ENCODE measurements around the gene SLC9A5. TPM values are rescaled to one million over a fixed set of nuclear protein-coding genes. Genes with fewer than 3 reads are reported as not detected.

The SLC9A5 gene
- total and polyA plus RNA-seq, 7 experiments from 2014 or later = 0.11 to 3.7 (median 1.7) TPM

GRCh38 chr16:67278773-67279295, 30.1 kb downstream of the SLC9A5 start:
- H3K27me3 Mint-ChIP-seq = no peaks in the 10 kb centered on the region
- peaks cover 0 to 10% (median 7%) of the 10 kb centered on the region in 5 donors for H3K36me3 Mint-ChIP-seq
- peak; percentile 55 for ATAC-seq
- Histone ChIP-seq H3K36me3 (ENCODE audit: control insufficient read depth in 2 of 3, insufficient read depth in 3 of 3, low read length in 3 of 3) (peaks cover 0 to 13% (median 0%) of the 10 kb centered on the region in 3 experiments), H3K4me3 (ENCODE audit: low read length) (peak overlapping the region; percentile 70), H3K9me3 (ENCODE audit: control insufficient read depth in 2 of 3, low read length in 3 of 3) (no peaks in the 10 kb centered on the region), H3K4me1 (ENCODE audit: control insufficient read depth in 2 of 2, insufficient read depth in 2 of 2, low read length in 2 of 2) (peaks cover 9 to 27% of the 10 kb centered on the region in 2 donors), H3K27me3 (ENCODE audit: control insufficient read depth in 2 of 2, insufficient read depth in 2 of 2, low read length in 2 of 2) (no peaks in the 10 kb centered on the region), H3K27ac (ENCODE audit: low read depth, low read length) (peak overlapping the region; percentile 72)
- peak in 8 of 9 donors; percentile 29 to 86 (median 42) for DNase-seq
- peaks cover 6 to 26% (median 19%) of the 10 kb centered on the region in 7 donors for H3K4me1 Mint-ChIP-seq
- CTCF ChIA-PET = no interaction called here
- no peaks in the 10 kb centered on the region for H3K9me3 Mint-ChIP-seq
- peak overlapping the region; percentile 74 to 90 (median 83) for H3K4me3 Mint-ChIP-seq
- peak overlapping the region; percentile 62 to 93 (median 78) for H3K27ac Mint-ChIP-seq
- POLR2A ChIA-PET = interaction anchor here (0.6 kb wide), 1 partner anchor 11 kb away, joined by 3 read pairs; no protein-coding TSS in a partner anchor
- intact Hi-C loops (cut with micrococcal nuclease) = loop anchor here (1.0 to 10.0 kb wide), 10 partner anchors 32 to 332 kb away; partner anchors contain the start of genes TMEM208 (in 2 of the 2), ATP6V0D1 (in 1 of the 2), FHOD1 (in 1 of the 2) and ZDHHC1 (in 1 of the 2)

- POLR2A ChIA-PET = no interaction called here
- Mint-ChIP-seq H3K4me1 (peaks cover 6 to 26% (median 21%) of the 10 kb centered on the region in 7 donors), H3K27ac (peak within 1 kb of the TSS; percentile 62 to 93 (median 78))
Observed at GRCh38 chr16:67279296-67280089, 30.7 kb downstream of the SLC9A5 start, which contains the start of gene PLEKHG4. TSS of gene PLEKHG4 (plus strand) at chr16:67279532. CDS start at chr16:67280045, 513 bp downstream.

GRCh38 chr16:67280090-67281015, 31.6 kb downstream of the SLC9A5 start:
- Histone ChIP-seq H3K4me3 (ENCODE audit: low read length) (peak overlapping the region; percentile 70), H3K27me3 (ENCODE audit: control insufficient read depth in 2 of 2, insufficient read depth in 2 of 2, low read length in 2 of 2) (no peaks in the 10 kb centered on the region), H3K27ac (ENCODE audit: low read depth, low read length) (peak overlapping the region; percentile 72), H3K9me3 (ENCODE audit: control insufficient read depth in 2 of 3, low read length in 3 of 3) (no peaks in the 10 kb centered on the region), H3K4me1 (ENCODE audit: control insufficient read depth in 2 of 2, insufficient read depth in 2 of 2, low read length in 2 of 2) (peaks cover 9 to 27% of the 10 kb centered on the region in 2 donors), H3K36me3 (ENCODE audit: control insufficient read depth in 2 of 3, insufficient read depth in 3 of 3, low read length in 3 of 3) (peaks cover 0 to 21% (median 0%) of the 10 kb centered on the region in 3 experiments)
- ChIA-PET CTCF (interaction anchor here (0.5 kb wide), 1 partner anchor 167 kb away, joined by 3 read pairs; no protein-coding TSS in a partner anchor), POLR2A (interaction anchor here (0.8 kb wide), 1 partner anchor 36 kb away, joined by 4 read pairs; no protein-coding TSS in a partner anchor)
- no peaks in the 10 kb centered on the region for H3K9me3 Mint-ChIP-seq
- H3K4me3 Mint-ChIP-seq = peak overlapping the region in 9 of 10 donors; percentile 45 to 90 (median 72)
- peaks cover 0 to 10% (median 7%) of the 10 kb centered on the region in 5 donors for H3K36me3 Mint-ChIP-seq
- no peak for ATAC-seq
- DNase-seq = no peak
- peaks cover 6 to 26% (median 21%) of the 10 kb centered on the region in 7 donors for H3K4me1 Mint-ChIP-seq
- no peaks in the 10 kb centered on the region for H3K27me3 Mint-ChIP-seq
- H3K27ac Mint-ChIP-seq = peak overlapping the region in 3 of 9 donors; percentile 29 to 72 (median 42)
- intact Hi-C loops (cut with micrococcal nuclease) = no loop called here

More at GRCh38 chr16:67279296-67280089, 30.7 kb downstream of the SLC9A5 start, which contains the start of gene PLEKHG4:
- H3K4me1 ChIP-seq (ENCODE audit: control insufficient read depth in 2 of 2, insufficient read depth in 2 of 2, low read length in 2 of 2) = peaks cover 9 to 27% of the 10 kb centered on the region in 2 donors
- H3K27me3 Mint-ChIP-seq = no peaks in the 10 kb centered on the region
- peak in 8 of 9 donors; percentile 61 to 79 (median 73) for DNase-seq
- peaks cover 0 to 10% (median 7%) of the 10 kb centered on the region in 5 donors for H3K36me3 Mint-ChIP-seq
- H3K36me3 ChIP-seq (ENCODE audit: control insufficient read depth in 2 of 3, insufficient read depth in 3 of 3, low read length in 3 of 3) = peaks cover 0 to 16% (median 0%) of the 10 kb centered on the region in 3 experiments
- peak; percentile 98 for ATAC-seq
- H3K4me3 Mint-ChIP-seq = peak within 1 kb of the TSS; percentile 74 to 90 (median 83)
- H3K4me3 ChIP-seq (ENCODE audit: low read length) = peak within 1 kb of the TSS; percentile 70
- H3K27ac ChIP-seq (ENCODE audit: low read depth, low read length) = peak within 1 kb of the TSS; percentile 72
- no peaks in the 10 kb centered on the region for H3K9me3 Mint-ChIP-seq
- no peaks in the 10 kb centered on the region for H3K27me3 ChIP-seq (ENCODE audit: control insufficient read depth in 2 of 2, insufficient read depth in 2 of 2, low read length in 2 of 2)
- H3K9me3 ChIP-seq (ENCODE audit: control insufficient read depth in 2 of 3, low read length in 3 of 3) = no peaks in the 10 kb centered on the region
- CTCF ChIA-PET = no interaction called here
- intact Hi-C loops (cut with micrococcal nuclease) = loop anchor here (1.0 to 10.0 kb wide), 10 partner anchors 33 to 332 kb away; partner anchors contain the start of genes TMEM208 (in 2 of the 2), ATP6V0D1 (in 1 of the 2), FHOD1 (in 1 of the 2) and ZDHHC1 (in 1 of the 2)

- Histone ChIP-seq H3K27me3 (ENCODE audit: control insufficient read depth in 2 of 2, insufficient read depth in 2 of 2, low read length in 2 of 2) (no peaks in the 10 kb centered on the region), H3K27ac (ENCODE audit: low read depth, low read length) (no peak overlapping the region), H3K9me3 (ENCODE audit: control insufficient read depth in 2 of 3, low read length in 3 of 3) (no peaks in the 10 kb centered on the region), H3K4me3 (ENCODE audit: low read length) (no peak overlapping the region), H3K4me1 (ENCODE audit: control insufficient read depth in 2 of 2, insufficient read depth in 2 of 2, low read length in 2 of 2) (peaks cover 9 to 27% of the 10 kb centered on the region in 2 donors), H3K36me3 (ENCODE audit: control insufficient read depth in 2 of 3, insufficient read depth in 3 of 3, low read length in 3 of 3) (peaks cover 0 to 24% (median 0%) of the 10 kb centered on the region in 3 experiments)
- DNase-seq = no peak
- no peak overlapping the region for H3K27ac Mint-ChIP-seq
- H3K27me3 Mint-ChIP-seq = no peaks in the 10 kb centered on the region
- no peaks in the 10 kb centered on the region for H3K9me3 Mint-ChIP-seq
- peaks cover 0 to 6% (median 0%) of the 10 kb centered on the region in 5 donors for H3K36me3 Mint-ChIP-seq
- peaks cover 0 to 20% (median 12%) of the 10 kb centered on the region in 7 donors for H3K4me1 Mint-ChIP-seq
- ChIA-PET CTCF (no interaction called here), POLR2A (interaction anchor here (0.9 kb wide), 1 partner anchor 45 kb away, joined by 4 read pairs; no protein-coding TSS in a partner anchor)
- no peak for ATAC-seq
- intact Hi-C loops (cut with micrococcal nuclease) = no loop called here
- peak overlapping the region in 1 of 10 donors; percentile 52 for H3K4me3 Mint-ChIP-seq
Observed at GRCh38 chr16:67281536-67282446, 33.0 kb downstream of the SLC9A5 start.

- CTCF ChIA-PET = no interaction called here
- intact Hi-C loops (cut with micrococcal nuclease) = no loop called here
- peaks cover 9 to 27% of the 10 kb centered on the region in 2 donors for H3K4me1 ChIP-seq (ENCODE audit: control insufficient read depth in 2 of 2, insufficient read depth in 2 of 2, low read length in 2 of 2)
- H3K27ac ChIP-seq (ENCODE audit: low read depth, low read length) = no peak overlapping the region
- H3K9me3 ChIP-seq (ENCODE audit: control insufficient read depth in 2 of 3, low read length in 3 of 3) = no peaks in the 10 kb centered on the region
- H3K36me3 ChIP-seq (ENCODE audit: control insufficient read depth in 2 of 3, insufficient read depth in 3 of 3, low read length in 3 of 3) = peaks cover 0 to 28% (median 0%) of the 10 kb centered on the region in 3 experiments
- no peaks in the 10 kb centered on the region for H3K27me3 Mint-ChIP-seq
- peak overlapping the region in 1 of 9 donors; percentile 9 for H3K27ac Mint-ChIP-seq
- H3K4me1 Mint-ChIP-seq = peaks cover 0 to 16% (median 11%) of the 10 kb centered on the region in 7 donors
- H3K9me3 Mint-ChIP-seq = no peaks in the 10 kb centered on the region
- POLR2A ChIA-PET = interaction anchor here (0.5 kb wide), 1 partner anchor 199 kb away, joined by 4 read pairs; the partner anchor contains the start of gene ATP6V0D1
- H3K36me3 Mint-ChIP-seq = peaks cover 0 to 9% (median 3%) of the 10 kb centered on the region in 5 donors
- no peaks in the 10 kb centered on the region for H3K27me3 ChIP-seq (ENCODE audit: control insufficient read depth in 2 of 2, insufficient read depth in 2 of 2, low read length in 2 of 2)
- H3K4me3 ChIP-seq (ENCODE audit: low read length) = no peak overlapping the region
- DNase-seq (no peak), ATAC-seq (no peak)
- no peak overlapping the region for H3K4me3 Mint-ChIP-seq
Observed at GRCh38 chr16:67282447-67282805, 33.6 kb downstream of the SLC9A5 start.
